Measurements from ENCODE around the gene KHDC4. TPM values are rescaled to one million over a fixed set of nuclear protein-coding genes. Genes with fewer than 3 reads are reported as not detected.
A peak's percentile ranks its signal among the peaks of the same experiment; 100 is the strongest.

Gene KHDC4
- total and polyA plus RNA-seq, 4 donors = 8.4 to 32.6 (median 14.8) TPM

DNA sequence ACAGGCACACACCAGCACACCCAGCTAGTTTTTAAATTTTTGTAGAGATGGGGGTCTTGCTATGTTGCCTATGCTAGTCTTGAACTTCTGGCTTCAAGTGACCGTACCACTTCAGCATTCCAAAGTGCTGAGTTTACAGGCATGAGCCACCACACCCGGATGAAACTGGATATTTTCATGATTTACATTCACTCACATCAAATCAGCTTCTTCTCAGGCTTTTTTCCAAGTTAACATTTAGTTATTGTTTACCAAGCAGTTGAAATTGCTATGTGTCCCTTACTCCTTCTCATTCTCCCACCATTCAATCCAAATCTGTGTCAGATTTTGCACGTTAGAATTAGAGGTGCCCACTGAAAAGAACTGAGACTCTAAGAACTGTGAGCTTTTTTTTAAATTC, 41.4 kb downstream of the KHDC4 start:
- 69% methylated on average over 3 of the region's 3 CpGs for WGBS
- Histone ChIP-seq H3K4me1 (ENCODE audit: control insufficient read depth in 4 of 4, insufficient read depth in 4 of 4, low read length in 3 of 4) (no peaks in the 10 kb centered on the region), H3K36me3 (ENCODE audit: control insufficient read depth in 4 of 4, insufficient read depth in 3 of 4, low read depth in 1 of 4, low read length in 3 of 4) (peaks cover 0 to 4% (median 3%) of the 10 kb centered on the region in 4 donors), H3K9me3 (ENCODE audit: control insufficient read depth in 4 of 4, low read length in 3 of 4) (no peaks in the 10 kb centered on the region), H3K27me3 (ENCODE audit: control insufficient read depth in 4 of 4, insufficient read depth in 4 of 4, low read length in 3 of 4) (no peaks in the 10 kb centered on the region), H3K27ac (ENCODE audit: low read depth in 1 of 2, low read length in 2 of 2) (peak overlapping the region in 1 of 2 donors; percentile 36), H3K9ac (ENCODE audit: low read depth in 1 of 2, low read length in 2 of 2) (no peak overlapping the region), H3K4me3 (ENCODE audit: low read depth in 1 of 3, low read length in 3 of 3) (no peak overlapping the region)
- TF ChIP-seq, protein P1, sequence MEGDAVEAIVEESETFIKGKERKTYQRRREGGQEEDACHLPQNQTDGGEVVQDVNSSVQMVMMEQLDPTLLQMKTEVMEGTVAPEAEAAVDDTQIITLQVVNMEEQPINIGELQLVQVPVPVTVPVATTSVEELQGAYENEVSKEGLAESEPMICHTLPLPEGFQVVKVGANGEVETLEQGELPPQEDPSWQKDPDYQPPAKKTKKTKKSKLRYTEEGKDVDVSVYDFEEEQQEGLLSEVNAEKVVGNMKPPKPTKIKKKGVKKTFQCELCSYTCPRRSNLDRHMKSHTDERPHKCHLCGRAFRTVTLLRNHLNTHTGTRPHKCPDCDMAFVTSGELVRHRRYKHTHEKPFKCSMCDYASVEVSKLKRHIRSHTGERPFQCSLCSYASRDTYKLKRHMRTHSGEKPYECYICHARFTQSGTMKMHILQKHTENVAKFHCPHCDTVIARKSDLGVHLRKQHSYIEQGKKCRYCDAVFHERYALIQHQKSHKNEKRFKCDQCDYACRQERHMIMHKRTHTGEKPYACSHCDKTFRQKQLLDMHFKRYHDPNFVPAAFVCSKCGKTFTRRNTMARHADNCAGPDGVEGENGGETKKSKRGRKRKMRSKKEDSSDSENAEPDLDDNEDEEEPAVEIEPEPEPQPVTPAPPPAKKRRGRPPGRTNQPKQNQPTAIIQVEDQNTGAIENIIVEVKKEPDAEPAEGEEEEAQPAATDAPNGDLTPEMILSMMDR (IDR thresholded peaks at IDR 0.05; ENCODE audit: low read depth, low read length, missing input control) = no peak
- TF ChIP-seq JUND (IDR thresholded peaks at IDR 0.05) = no peak
- no peak for TF ChIP-seq YY1 (IDR thresholded peaks at IDR 0.05)
- TF ChIP-seq HNF4A (conservative IDR thresholded peaks at IDR 0.05) = no peak
- TF ChIP-seq, protein P2, sequence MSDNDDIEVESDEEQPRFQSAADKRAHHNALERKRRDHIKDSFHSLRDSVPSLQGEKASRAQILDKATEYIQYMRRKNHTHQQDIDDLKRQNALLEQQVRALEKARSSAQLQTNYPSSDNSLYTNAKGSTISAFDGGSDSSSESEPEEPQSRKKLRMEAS (IDR thresholded peaks at IDR 0.05) = no peak
- TF ChIP-seq, protein P3, sequence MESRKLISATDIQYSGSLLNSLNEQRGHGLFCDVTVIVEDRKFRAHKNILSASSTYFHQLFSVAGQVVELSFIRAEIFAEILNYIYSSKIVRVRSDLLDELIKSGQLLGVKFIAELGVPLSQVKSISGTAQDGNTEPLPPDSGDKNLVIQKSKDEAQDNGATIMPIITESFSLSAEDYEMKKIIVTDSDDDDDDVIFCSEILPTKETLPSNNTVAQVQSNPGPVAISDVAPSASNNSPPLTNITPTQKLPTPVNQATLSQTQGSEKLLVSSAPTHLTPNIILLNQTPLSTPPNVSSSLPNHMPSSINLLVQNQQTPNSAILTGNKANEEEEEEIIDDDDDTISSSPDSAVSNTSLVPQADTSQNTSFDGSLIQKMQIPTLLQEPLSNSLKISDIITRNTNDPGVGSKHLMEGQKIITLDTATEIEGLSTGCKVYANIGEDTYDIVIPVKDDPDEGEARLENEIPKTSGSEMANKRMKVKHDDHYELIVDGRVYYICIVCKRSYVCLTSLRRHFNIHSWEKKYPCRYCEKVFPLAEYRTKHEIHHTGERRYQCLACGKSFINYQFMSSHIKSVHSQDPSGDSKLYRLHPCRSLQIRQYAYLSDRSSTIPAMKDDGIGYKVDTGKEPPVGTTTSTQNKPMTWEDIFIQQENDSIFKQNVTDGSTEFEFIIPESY (IDR thresholded peaks at IDR 0.05) = no peak
- no peak for TF ChIP-seq RXRA (IDR thresholded peaks at IDR 0.05)
- TF ChIP-seq SP1 (IDR thresholded peaks at IDR 0.05) = no peak
- TF ChIP-seq RAD21 (IDR thresholded peaks at IDR 0.05) = no peak
- TF ChIP-seq GABPA (IDR thresholded peaks at IDR 0.05 in 1 of 2, conservative IDR thresholded peaks at IDR 0.05 in 1 of 2) = no peak
- no peak for TF ChIP-seq FOXA1 (IDR thresholded peaks at IDR 0.05)
- no peak for TF ChIP-seq HNF4G (IDR thresholded peaks at IDR 0.05)
- TF ChIP-seq EGR1 (IDR thresholded peaks at IDR 0.05; ENCODE audit: low read depth in 2 of 2) = no peak
- TF ChIP-seq, protein P4, sequence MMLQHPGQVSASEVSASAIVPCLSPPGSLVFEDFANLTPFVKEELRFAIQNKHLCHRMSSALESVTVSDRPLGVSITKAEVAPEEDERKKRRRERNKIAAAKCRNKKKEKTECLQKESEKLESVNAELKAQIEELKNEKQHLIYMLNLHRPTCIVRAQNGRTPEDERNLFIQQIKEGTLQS (IDR thresholded peaks at IDR 0.05) = no peak
- TF ChIP-seq, protein P5, sequence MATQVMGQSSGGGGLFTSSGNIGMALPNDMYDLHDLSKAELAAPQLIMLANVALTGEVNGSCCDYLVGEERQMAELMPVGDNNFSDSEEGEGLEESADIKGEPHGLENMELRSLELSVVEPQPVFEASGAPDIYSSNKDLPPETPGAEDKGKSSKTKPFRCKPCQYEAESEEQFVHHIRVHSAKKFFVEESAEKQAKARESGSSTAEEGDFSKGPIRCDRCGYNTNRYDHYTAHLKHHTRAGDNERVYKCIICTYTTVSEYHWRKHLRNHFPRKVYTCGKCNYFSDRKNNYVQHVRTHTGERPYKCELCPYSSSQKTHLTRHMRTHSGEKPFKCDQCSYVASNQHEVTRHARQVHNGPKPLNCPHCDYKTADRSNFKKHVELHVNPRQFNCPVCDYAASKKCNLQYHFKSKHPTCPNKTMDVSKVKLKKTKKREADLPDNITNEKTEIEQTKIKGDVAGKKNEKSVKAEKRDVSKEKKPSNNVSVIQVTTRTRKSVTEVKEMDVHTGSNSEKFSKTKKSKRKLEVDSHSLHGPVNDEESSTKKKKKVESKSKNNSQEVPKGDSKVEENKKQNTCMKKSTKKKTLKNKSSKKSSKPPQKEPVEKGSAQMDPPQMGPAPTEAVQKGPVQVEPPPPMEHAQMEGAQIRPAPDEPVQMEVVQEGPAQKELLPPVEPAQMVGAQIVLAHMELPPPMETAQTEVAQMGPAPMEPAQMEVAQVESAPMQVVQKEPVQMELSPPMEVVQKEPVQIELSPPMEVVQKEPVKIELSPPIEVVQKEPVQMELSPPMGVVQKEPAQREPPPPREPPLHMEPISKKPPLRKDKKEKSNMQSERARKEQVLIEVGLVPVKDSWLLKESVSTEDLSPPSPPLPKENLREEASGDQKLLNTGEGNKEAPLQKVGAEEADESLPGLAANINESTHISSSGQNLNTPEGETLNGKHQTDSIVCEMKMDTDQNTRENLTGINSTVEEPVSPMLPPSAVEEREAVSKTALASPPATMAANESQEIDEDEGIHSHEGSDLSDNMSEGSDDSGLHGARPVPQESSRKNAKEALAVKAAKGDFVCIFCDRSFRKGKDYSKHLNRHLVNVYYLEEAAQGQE (IDR thresholded peaks at IDR 0.05) = no peak
- no peak for DNase-seq (ENCODE audit: low spot score)

DNA sequence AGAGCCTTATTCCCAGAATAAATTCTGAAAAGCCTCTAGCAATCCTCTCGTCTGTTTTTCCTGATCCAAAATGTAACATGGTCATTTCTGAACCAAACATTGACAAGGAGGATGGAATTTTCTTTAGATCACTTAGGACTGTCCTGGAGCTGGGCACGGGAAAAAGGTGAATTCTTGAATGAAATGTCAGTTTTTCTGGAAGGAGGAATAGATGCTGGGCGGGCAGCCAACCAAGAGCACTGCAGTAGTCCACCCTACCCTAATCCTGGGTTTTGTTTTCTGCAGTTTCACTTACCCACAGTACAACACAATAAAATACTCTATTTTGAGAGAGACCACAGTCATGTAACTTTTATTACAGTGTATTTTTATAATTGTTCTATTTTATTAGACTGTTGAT, 44.0 kb downstream of the KHDC4 start:
- Histone ChIP-seq H3K27ac (ENCODE audit: low read depth in 1 of 2, low read length in 2 of 2) (no peak overlapping the region), H3K9me3 (ENCODE audit: control insufficient read depth in 4 of 4, low read length in 3 of 4) (no peaks in the 10 kb centered on the region)

More for the DNA sequence above, 44.0 kb downstream of the KHDC4 start:
- Histone ChIP-seq H3K36me3 (ENCODE audit: control insufficient read depth in 4 of 4, insufficient read depth in 3 of 4, low read depth in 1 of 4, low read length in 3 of 4) (no peaks in the 10 kb centered on the region), H3K27me3 (ENCODE audit: control insufficient read depth in 4 of 4, insufficient read depth in 4 of 4, low read length in 3 of 4) (no peaks in the 10 kb centered on the region), H3K4me1 (ENCODE audit: control insufficient read depth in 4 of 4, insufficient read depth in 4 of 4, low read length in 3 of 4) (no peaks in the 10 kb centered on the region), H3K4me3 (ENCODE audit: low read depth in 1 of 3, low read length in 3 of 3) (no peak overlapping the region), H3K9ac (ENCODE audit: low read depth in 1 of 2, low read length in 2 of 2) (no peak overlapping the region)
- no peak for DNase-seq (ENCODE audit: low spot score)
- no peak for TF ChIP-seq HNF4G (IDR thresholded peaks at IDR 0.05)
- TF ChIP-seq RXRA (IDR thresholded peaks at IDR 0.05) = no peak
- TF ChIP-seq, protein P2 (IDR thresholded peaks at IDR 0.05) = no peak
- no peak for TF ChIP-seq GABPA (IDR thresholded peaks at IDR 0.05 in 1 of 2, conservative IDR thresholded peaks at IDR 0.05 in 1 of 2)
- no peak for TF ChIP-seq FOXA2 (IDR thresholded peaks at IDR 0.05)
- TF ChIP-seq, protein P5 (IDR thresholded peaks at IDR 0.05) = no peak
- TF ChIP-seq NR2F2 (IDR thresholded peaks at IDR 0.05) = no peak
- TF ChIP-seq, protein P1 (IDR thresholded peaks at IDR 0.05; ENCODE audit: low read depth, low read length, missing input control) = no peak
- no peak for TF ChIP-seq HNF4A (conservative IDR thresholded peaks at IDR 0.05)
- 54% methylated on average over 3 of the region's 3 CpGs for WGBS
